ENCODE measurements around the gene FCHO1. TPM values are rescaled to one million over a fixed set of nuclear protein-coding genes. Genes with fewer than 3 reads are reported as not detected.

FCHO1 gene
- total RNA-seq, 4 donors from 2014 or later = under 0.01 to 3.8 (median 1.4) TPM; not detected in 1

- H3K9me3 ChIP-seq = no peaks in the 10 kb centered on the region
- no peak for TF ChIP-seq CTCF (IDR thresholded peaks at IDR 0.05)
- H3K4me1 ChIP-seq = no peaks in the 10 kb centered on the region
- H3K27ac ChIP-seq = no peak overlapping the region
- intact Hi-C loops (cut with DNase I; ENCODE audit: low total_unique reads) = no loop called here
- no peaks in the 10 kb centered on the region for H3K36me3 ChIP-seq
- no peak overlapping the region for H3K4me3 ChIP-seq
- H3K27me3 ChIP-seq = no peaks in the 10 kb centered on the region
- no peak for DNase-seq
These were observed 81.3 kb downstream of the FCHO1 start for GRCh38 chr19:17832443-17833208.

GRCh38 chr19:17834350-17835181 lies 83.3 kb downstream of the FCHO1 start:
- Histone ChIP-seq H3K27me3 (no peaks in the 10 kb centered on the region), H3K36me3 (no peaks in the 10 kb centered on the region), H3K4me3 (no peak overlapping the region), H3K4me1 (no peaks in the 10 kb centered on the region), H3K9me3 (no peaks in the 10 kb centered on the region), H3K27ac (no peak overlapping the region)
- TF ChIP-seq CTCF (IDR thresholded peaks at IDR 0.05) (no peak), POLR2A (IDR thresholded peaks at IDR 0.05) (no peak)
- no peak for DNase-seq
- intact Hi-C loops (cut with DNase I; ENCODE audit: low total_unique reads) = no loop called here

- no peak for DNase-seq
- H3K4me3 ChIP-seq = no peak overlapping the region
- H3K9me3 ChIP-seq = no peaks in the 10 kb centered on the region
- TF ChIP-seq POLR2A (IDR thresholded peaks at IDR 0.05) = no peak
- H3K27me3 ChIP-seq = no peaks in the 10 kb centered on the region
- H3K27ac ChIP-seq = no peak overlapping the region
- H3K4me1 ChIP-seq = no peaks in the 10 kb centered on the region
- no peaks in the 10 kb centered on the region for H3K36me3 ChIP-seq
- intact Hi-C loops (cut with DNase I; ENCODE audit: low total_unique reads) = no loop called here
These were observed 84.1 kb downstream of the FCHO1 start for GRCh38 chr19:17835182-17836006.

- Histone ChIP-seq H3K4me1 (no peaks in the 10 kb centered on the region), H3K27me3 (no peaks in the 10 kb centered on the region), H3K36me3 (no peaks in the 10 kb centered on the region), H3K9me3 (no peaks in the 10 kb centered on the region), H3K4me3 (no peak overlapping the region), H3K27ac (no peak overlapping the region)
- no peak for DNase-seq
- TF ChIP-seq CTCF (IDR thresholded peaks at IDR 0.05) (no peak), POLR2A (IDR thresholded peaks at IDR 0.05) (no peak)
- intact Hi-C loops (cut with DNase I; ENCODE audit: low total_unique reads) = no loop called here
These were observed 85.3 kb downstream of the FCHO1 start for GRCh38 chr19:17836530-17836929.

GRCh38 chr19:17837972-17838371 lies 86.7 kb downstream of the FCHO1 start:
- Histone ChIP-seq H3K4me1 (no peaks in the 10 kb centered on the region), H3K9me3 (no peaks in the 10 kb centered on the region), H3K4me3 (no peak overlapping the region), H3K36me3 (no peaks in the 10 kb centered on the region), H3K27ac (no peak overlapping the region), H3K27me3 (no peaks in the 10 kb centered on the region)
- no peak for TF ChIP-seq CTCF (IDR thresholded peaks at IDR 0.05)
- TF ChIP-seq POLR2A (IDR thresholded peaks at IDR 0.05) = no peak
- intact Hi-C loops (cut with DNase I; ENCODE audit: low total_unique reads) = no loop called here
- DNase-seq = no peak

Other genes with a start within 250 kb of the FCHO1 start
- gene PGLS, start 239.8 kb upstream of the FCHO1 start, total RNA-seq = 10 to 100 TPM; 16.9 to 41.0 (median 34.1) TPM
- 10 to 100 TPM; 24.6 to 56.6 (median 52.0) TPM for gene COLGALT1, start 195.8 kb upstream of the FCHO1 start, total RNA-seq
- gene UNC13A, start 63.1 kb upstream of the FCHO1 start, total RNA-seq = under 1 TPM in 3 of 4 donors, not detected in 1; 0.21 to 0.35 (median 0.29) TPM
- gene MAP1S, start 32.0 kb upstream of the FCHO1 start, total RNA-seq = 10 to 100 TPM in 3 of 4 donors, 1 to 10 TPM in 1; 6.2 to 78.7 (median 50.3) TPM
- gene B3GNT3, start 43.7 kb downstream of the FCHO1 start, total RNA-seq = 1 to 10 TPM in 1 of 4 donors, not detected in 3; 1.4 TPM
- gene INSL3, start 70.0 kb downstream of the FCHO1 start, total RNA-seq = not detected
- 1 to 10 TPM in 2 of 4 donors, under 1 TPM in 2; under 0.01 to 8.1 (median 2.7) TPM for gene JAK3, start 96.5 kb downstream of the FCHO1 start, total RNA-seq
- gene RPL18A, start 108.4 kb downstream of the FCHO1 start, total RNA-seq = 1,000 to 10,000 TPM in 3 of 4 donors, 100 to 1,000 TPM in 1; 649 to 2,637 (median 1,942) TPM
- not detected for gene SLC5A5, start 120.5 kb downstream of the FCHO1 start, total RNA-seq
- gene CCDC124, start 181.5 kb downstream of the FCHO1 start, total RNA-seq = 10 to 100 TPM; 23.6 to 37.2 (median 28.3) TPM
- 1 to 10 TPM in 1 of 4 donors, not detected in 3; 1.9 TPM for gene KCNN1, start 215.6 kb downstream of the FCHO1 start, total RNA-seq

Data from uterus (tissue), 4 donors.